Measurements from ENCODE around the gene PTPA. TPM values are rescaled to one million over a fixed set of nuclear protein-coding genes. Genes with fewer than 3 reads are reported as not detected.

PTPA gene
- total and polyA plus RNA-seq, 2 experiments from 2014 or later, result 60.9 to 72.3 TPM

DNA sequence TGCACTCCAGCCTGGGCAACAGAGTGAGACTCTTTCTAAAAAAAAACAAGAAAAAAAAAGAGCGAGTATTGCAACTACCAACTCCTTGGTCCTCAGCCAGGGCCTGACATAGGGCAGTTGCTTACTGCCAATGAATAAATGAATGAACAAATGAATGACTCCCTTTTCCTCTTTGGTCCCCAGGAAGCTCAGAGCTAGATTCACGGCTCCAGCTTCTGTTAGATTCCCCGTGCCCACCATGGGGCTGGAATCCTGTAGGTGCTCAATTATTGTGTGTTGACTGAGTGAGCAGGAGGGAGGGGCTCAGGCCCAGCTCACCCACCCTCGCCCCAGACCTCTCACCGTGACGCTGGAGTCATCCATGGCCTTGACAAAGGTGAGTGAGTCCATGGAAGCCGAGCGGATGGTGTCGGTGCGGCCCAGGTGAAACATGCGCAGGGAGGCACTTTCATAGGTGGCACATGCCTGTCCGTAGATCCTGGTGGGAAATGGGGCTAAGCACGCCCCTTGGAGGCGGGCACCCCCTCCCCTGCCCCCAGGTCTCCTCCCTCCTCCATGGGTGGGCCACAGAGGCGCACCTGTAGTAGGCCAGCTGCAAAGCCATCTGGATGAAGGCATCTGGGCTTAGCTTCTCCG is 13.4 kb upstream of the PTPA start:
- no peaks in the 10 kb centered on the region for H3K9me3 ChIP-seq (ENCODE audit: low read depth)
- no peak overlapping the region for H3K4me3 ChIP-seq
- H3K9me2 ChIP-seq (replicated peaks; ENCODE audit: insufficient read depth), result no peaks in the 10 kb centered on the region
- H3K79me2 ChIP-seq, result no peaks in the 10 kb centered on the region
- H3K4me1 ChIP-seq (ENCODE audit: insufficient read depth), result no peaks in the 10 kb centered on the region
- 98% methylated on average over 16 of the region's 16 CpGs for WGBS (ENCODE audit: low lambda C conversion rate, missing lambda C conversion rate)
- TF ChIP-seq, protein P1, sequence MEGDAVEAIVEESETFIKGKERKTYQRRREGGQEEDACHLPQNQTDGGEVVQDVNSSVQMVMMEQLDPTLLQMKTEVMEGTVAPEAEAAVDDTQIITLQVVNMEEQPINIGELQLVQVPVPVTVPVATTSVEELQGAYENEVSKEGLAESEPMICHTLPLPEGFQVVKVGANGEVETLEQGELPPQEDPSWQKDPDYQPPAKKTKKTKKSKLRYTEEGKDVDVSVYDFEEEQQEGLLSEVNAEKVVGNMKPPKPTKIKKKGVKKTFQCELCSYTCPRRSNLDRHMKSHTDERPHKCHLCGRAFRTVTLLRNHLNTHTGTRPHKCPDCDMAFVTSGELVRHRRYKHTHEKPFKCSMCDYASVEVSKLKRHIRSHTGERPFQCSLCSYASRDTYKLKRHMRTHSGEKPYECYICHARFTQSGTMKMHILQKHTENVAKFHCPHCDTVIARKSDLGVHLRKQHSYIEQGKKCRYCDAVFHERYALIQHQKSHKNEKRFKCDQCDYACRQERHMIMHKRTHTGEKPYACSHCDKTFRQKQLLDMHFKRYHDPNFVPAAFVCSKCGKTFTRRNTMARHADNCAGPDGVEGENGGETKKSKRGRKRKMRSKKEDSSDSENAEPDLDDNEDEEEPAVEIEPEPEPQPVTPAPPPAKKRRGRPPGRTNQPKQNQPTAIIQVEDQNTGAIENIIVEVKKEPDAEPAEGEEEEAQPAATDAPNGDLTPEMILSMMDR (IDR thresholded peaks at IDR 0.05; ENCODE audit: poor library complexity), result no peak
- TF ChIP-seq EZH2 (IDR thresholded peaks at IDR 0.05; ENCODE audit: borderline replicate concordance), result no peak
- TF ChIP-seq EZH2phosphoT487 (IDR thresholded peaks at IDR 0.05; ENCODE audit: low read depth, severe bottlenecking, unreplicated experiment), result no peak
- H2AFZ ChIP-seq, result no peak overlapping the region
- H3K36me3 ChIP-seq (replicated peaks; ENCODE audit: insufficient read depth, low read depth), result no peaks in the 10 kb centered on the region
- H3K4me2 ChIP-seq, result no peak overlapping the region
- no peaks in the 10 kb centered on the region for H3K27me3 ChIP-seq
- DNase-seq (ENCODE audit: low spot score), result no peak
- H4K20me1 ChIP-seq (ENCODE audit: insufficient read depth, poor library complexity, severe bottlenecking), result no peaks in the 10 kb centered on the region
- no peak overlapping the region for H3K27ac ChIP-seq

DNA sequence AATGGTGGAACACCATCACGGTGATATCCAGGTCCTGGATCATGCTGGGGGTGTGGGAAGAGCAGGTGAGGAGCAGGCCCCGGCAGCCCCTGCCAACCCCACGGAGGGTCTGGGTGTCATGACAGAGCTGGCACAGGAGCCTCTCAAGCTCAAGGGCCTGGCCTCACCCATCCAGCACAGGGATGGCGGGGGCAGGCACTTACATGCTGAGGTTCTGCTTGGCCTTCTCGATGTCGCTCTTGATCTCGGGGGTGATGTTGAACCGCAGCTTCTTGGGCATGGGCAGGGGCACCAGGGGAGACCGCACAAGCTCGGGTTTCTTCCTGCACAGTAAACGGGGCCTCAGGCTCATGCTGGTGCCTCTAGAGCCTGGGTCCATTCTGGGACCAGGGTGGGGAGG is 12.9 kb upstream of the PTPA start:
- Histone ChIP-seq H3K27ac (no peak overlapping the region), H4K20me1 (ENCODE audit: insufficient read depth, poor library complexity, severe bottlenecking) (no peaks in the 10 kb centered on the region), H3K4me3 (no peak overlapping the region), H3K9me2 (replicated peaks; ENCODE audit: insufficient read depth) (no peaks in the 10 kb centered on the region), H3K79me2 (no peaks in the 10 kb centered on the region), H3K4me1 (ENCODE audit: insufficient read depth) (no peaks in the 10 kb centered on the region), H3K36me3 (replicated peaks; ENCODE audit: insufficient read depth, low read depth) (no peaks in the 10 kb centered on the region), H3K9me3 (ENCODE audit: low read depth) (no peaks in the 10 kb centered on the region), H3K27me3 (no peaks in the 10 kb centered on the region), H3K4me2 (no peak overlapping the region), H2AFZ (no peak overlapping the region)
- 94% methylated on average over 11 of the region's 11 CpGs for WGBS (ENCODE audit: low lambda C conversion rate, missing lambda C conversion rate)
- no peak for DNase-seq (ENCODE audit: low spot score)
- TF ChIP-seq, protein P1 (IDR thresholded peaks at IDR 0.05; ENCODE audit: poor library complexity), result no peak
- no peak for TF ChIP-seq EZH2 (IDR thresholded peaks at IDR 0.05; ENCODE audit: borderline replicate concordance)
- TF ChIP-seq EZH2phosphoT487 (IDR thresholded peaks at IDR 0.05; ENCODE audit: low read depth, severe bottlenecking, unreplicated experiment), result no peak

- no peaks in the 10 kb centered on the region for H3K79me2 ChIP-seq
- WGBS (ENCODE audit: low lambda C conversion rate, missing lambda C conversion rate), result 76% methylated on average over 28 of the region's 28 CpGs
- H3K4me1 ChIP-seq (ENCODE audit: insufficient read depth), result no peaks in the 10 kb centered on the region
- H3K9me2 ChIP-seq (replicated peaks; ENCODE audit: insufficient read depth), result no peaks in the 10 kb centered on the region
- no peaks in the 10 kb centered on the region for H3K9me3 ChIP-seq (ENCODE audit: low read depth)
- DNase-seq (ENCODE audit: low spot score), result no peak
- no peaks in the 10 kb centered on the region for H3K27me3 ChIP-seq
- no peaks in the 10 kb centered on the region for H3K36me3 ChIP-seq (replicated peaks; ENCODE audit: insufficient read depth, low read depth)
- TF ChIP-seq EZH2phosphoT487 (IDR thresholded peaks at IDR 0.05; ENCODE audit: low read depth, severe bottlenecking, unreplicated experiment) (no peak), EZH2 (IDR thresholded peaks at IDR 0.05; ENCODE audit: borderline replicate concordance) (no peak)
- TF ChIP-seq, protein P1 (IDR thresholded peaks at IDR 0.05; ENCODE audit: poor library complexity), result no peak
- no peak overlapping the region for H3K4me3 ChIP-seq
- H2AFZ ChIP-seq, result no peak overlapping the region
- no peak overlapping the region for H3K27ac ChIP-seq
- no peak overlapping the region for H3K4me2 ChIP-seq
- H4K20me1 ChIP-seq (ENCODE audit: insufficient read depth, poor library complexity, severe bottlenecking), result no peaks in the 10 kb centered on the region
Observed at GRCh38 chr9:129100383-129101169, 10.6 kb upstream of the PTPA start.

Measured in hepatocyte (in vitro differentiated cells).